Measurements from ENCODE around the gene PPP6R2.

Gene PPP6R2

DNA sequence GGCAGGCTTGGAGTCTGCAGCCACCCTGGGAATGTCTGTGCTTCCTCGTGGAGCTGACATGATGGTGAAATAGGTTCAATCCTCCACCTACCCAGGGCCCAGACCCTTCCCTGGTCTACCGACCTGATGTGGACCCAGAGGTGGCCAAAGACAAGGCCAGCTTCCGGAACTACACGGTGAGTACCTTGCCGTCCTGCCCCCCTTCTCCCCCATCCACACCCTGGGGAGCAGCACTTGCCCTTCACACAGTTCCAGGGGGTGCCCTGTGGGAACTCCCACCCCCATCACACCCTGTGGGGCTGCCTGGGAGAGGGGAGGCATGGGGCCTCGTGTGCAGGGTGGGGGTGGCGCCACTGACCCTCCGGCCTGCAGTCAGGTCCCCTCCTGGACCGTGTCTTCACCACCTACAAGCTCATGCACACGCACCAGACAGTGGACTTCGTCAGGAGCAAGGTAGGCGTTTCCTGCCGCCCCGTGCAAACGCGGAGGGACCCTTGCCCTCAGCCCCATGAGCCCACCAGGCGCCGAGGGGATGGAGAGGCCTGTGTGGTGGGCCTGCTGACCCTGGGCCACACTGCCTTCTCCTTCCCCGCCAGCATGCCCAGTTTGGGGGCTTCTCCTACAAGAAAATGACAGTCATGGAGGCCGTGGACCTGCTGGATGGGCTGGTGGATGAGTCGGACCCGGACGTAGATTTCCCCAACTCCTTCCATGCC is 144.3 kb downstream of the PPP6R2 start:
- H3K79me2 ChIP-seq (ENCODE audit: insufficient read depth, low read length): no peaks in the 10 kb centered on the region
- H3K9me3 ChIP-seq (ENCODE audit: insufficient read depth, low read depth, low read length): no peaks in the 10 kb centered on the region
- peaks cover 3% of the 10 kb centered on the region for H3K4me1 ChIP-seq (ENCODE audit: insufficient read depth, low read length, poor library complexity, severe bottlenecking)
- H3K9ac ChIP-seq (ENCODE audit: low read depth, low read length, poor library complexity, severe bottlenecking): no peak overlapping the region
- no peaks in the 10 kb centered on the region for H3F3A ChIP-seq (ENCODE audit: low read depth)
- H2AFZ ChIP-seq (ENCODE audit: low read length): no peak overlapping the region
- no peaks in the 10 kb centered on the region for H4K20me1 ChIP-seq (ENCODE audit: insufficient read depth, low read length, poor library complexity, severe bottlenecking)
- H3K4me3 ChIP-seq (ENCODE audit: low read length, poor library complexity, severe bottlenecking): no peak overlapping the region
- H3K4me2 ChIP-seq (ENCODE audit: low read depth, low read length, poor library complexity, severe bottlenecking): no peak overlapping the region
- TF ChIP-seq, protein P1, sequence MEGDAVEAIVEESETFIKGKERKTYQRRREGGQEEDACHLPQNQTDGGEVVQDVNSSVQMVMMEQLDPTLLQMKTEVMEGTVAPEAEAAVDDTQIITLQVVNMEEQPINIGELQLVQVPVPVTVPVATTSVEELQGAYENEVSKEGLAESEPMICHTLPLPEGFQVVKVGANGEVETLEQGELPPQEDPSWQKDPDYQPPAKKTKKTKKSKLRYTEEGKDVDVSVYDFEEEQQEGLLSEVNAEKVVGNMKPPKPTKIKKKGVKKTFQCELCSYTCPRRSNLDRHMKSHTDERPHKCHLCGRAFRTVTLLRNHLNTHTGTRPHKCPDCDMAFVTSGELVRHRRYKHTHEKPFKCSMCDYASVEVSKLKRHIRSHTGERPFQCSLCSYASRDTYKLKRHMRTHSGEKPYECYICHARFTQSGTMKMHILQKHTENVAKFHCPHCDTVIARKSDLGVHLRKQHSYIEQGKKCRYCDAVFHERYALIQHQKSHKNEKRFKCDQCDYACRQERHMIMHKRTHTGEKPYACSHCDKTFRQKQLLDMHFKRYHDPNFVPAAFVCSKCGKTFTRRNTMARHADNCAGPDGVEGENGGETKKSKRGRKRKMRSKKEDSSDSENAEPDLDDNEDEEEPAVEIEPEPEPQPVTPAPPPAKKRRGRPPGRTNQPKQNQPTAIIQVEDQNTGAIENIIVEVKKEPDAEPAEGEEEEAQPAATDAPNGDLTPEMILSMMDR (conservative IDR thresholded peaks at IDR 0.05; ENCODE audit: low read length): no peak
- no peak for TF ChIP-seq EZH2phosphoT487 (IDR thresholded peaks at IDR 0.05; ENCODE audit: borderline replicate concordance)
- H3K9me2 ChIP-seq (replicated peaks; ENCODE audit: low read depth, low read length): no peaks in the 10 kb centered on the region
- H3K36me3 ChIP-seq (ENCODE audit: insufficient read depth, low read length): no peaks in the 10 kb centered on the region
- no peaks in the 10 kb centered on the region for H3K27me3 ChIP-seq (ENCODE audit: insufficient read depth, low read length, poor library complexity, severe bottlenecking)

DNA sequence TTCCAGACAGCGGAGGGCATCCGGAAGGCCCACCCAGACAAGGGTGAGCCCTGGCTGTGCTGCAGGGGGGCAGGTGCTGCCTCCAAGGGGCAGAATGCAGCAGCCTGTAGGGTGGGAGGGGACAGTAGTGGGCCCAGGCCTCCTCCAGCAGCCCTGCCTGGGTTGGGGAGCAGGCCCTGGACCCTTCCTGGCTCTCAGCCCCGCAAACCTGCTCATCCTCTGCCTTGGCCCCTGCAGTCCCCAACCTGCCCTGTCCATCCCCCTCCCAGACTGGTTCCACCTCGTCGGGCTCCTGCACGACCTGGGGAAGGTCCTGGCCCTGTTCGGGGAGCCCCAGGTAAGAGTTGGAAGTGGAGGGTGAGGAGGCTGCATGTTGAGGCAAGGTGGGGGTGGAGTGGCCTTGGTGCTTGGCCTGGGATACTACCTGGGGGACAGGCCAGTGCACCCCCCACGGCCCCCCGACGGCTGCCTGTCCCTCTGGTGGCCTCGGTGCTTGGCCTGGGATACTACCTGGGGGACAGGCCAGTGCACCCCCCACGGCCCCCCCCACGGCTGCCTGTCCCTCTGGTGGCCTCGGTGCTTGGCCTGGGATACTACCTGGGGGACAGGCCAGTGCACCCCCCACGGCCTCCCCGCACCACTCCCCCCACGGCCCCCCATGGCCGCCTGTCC is 145.0 kb downstream of the PPP6R2 start:
- H3K4me3 ChIP-seq (ENCODE audit: low read length, poor library complexity, severe bottlenecking): no peak overlapping the region
- TF ChIP-seq, protein P1 (conservative IDR thresholded peaks at IDR 0.05; ENCODE audit: low read length): no peak
- no peaks in the 10 kb centered on the region for H3K36me3 ChIP-seq (ENCODE audit: insufficient read depth, low read length)
- peaks cover 3% of the 10 kb centered on the region for H3K4me1 ChIP-seq (ENCODE audit: insufficient read depth, low read length, poor library complexity, severe bottlenecking)
- no peaks in the 10 kb centered on the region for H3K9me3 ChIP-seq (ENCODE audit: insufficient read depth, low read depth, low read length)
- no peaks in the 10 kb centered on the region for H3F3A ChIP-seq (ENCODE audit: low read depth)
- H3K79me2 ChIP-seq (ENCODE audit: insufficient read depth, low read length): no peaks in the 10 kb centered on the region
- no peak overlapping the region for H3K9ac ChIP-seq (ENCODE audit: low read depth, low read length, poor library complexity, severe bottlenecking)
- no peaks in the 10 kb centered on the region for H3K27me3 ChIP-seq (ENCODE audit: insufficient read depth, low read length, poor library complexity, severe bottlenecking)
- no peaks in the 10 kb centered on the region for H3K9me2 ChIP-seq (replicated peaks; ENCODE audit: low read depth, low read length)
- H4K20me1 ChIP-seq (ENCODE audit: insufficient read depth, low read length, poor library complexity, severe bottlenecking): no peaks in the 10 kb centered on the region
- no peak overlapping the region for H3K4me2 ChIP-seq (ENCODE audit: low read depth, low read length, poor library complexity, severe bottlenecking)
- no peak overlapping the region for H2AFZ ChIP-seq (ENCODE audit: low read length)

DNA sequence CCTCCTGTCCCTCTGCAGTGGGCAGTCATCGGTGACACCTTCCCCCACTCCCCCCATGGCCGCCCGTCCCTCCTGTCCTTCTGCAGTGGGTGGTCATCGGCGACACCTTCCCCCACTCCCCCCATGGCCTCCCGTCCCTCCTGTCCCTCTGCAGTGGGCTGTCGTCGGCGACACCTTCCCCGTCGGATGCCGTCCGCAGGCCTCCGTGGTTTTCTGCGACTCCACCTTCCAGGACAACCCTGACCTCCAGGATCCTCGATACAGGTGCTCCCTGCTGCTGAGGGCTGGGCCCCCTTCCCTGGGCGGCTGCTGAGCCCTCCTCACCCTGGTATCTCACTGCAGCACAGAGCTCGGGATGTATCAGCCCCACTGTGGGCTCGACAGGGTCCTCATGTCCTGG is 145.8 kb downstream of the PPP6R2 start:
- H3K4me3 ChIP-seq (ENCODE audit: low read length, poor library complexity, severe bottlenecking): no peak overlapping the region
- no peak for TF ChIP-seq EZH2phosphoT487 (IDR thresholded peaks at IDR 0.05; ENCODE audit: borderline replicate concordance)
- TF ChIP-seq, protein P1 (conservative IDR thresholded peaks at IDR 0.05; ENCODE audit: low read length): no peak
- no peaks in the 10 kb centered on the region for H3K9me2 ChIP-seq (replicated peaks; ENCODE audit: low read depth, low read length)
- H2AFZ ChIP-seq (ENCODE audit: low read length): no peak overlapping the region
- no peaks in the 10 kb centered on the region for H3K36me3 ChIP-seq (ENCODE audit: insufficient read depth, low read length)
- H3K9me3 ChIP-seq (ENCODE audit: insufficient read depth, low read depth, low read length): no peaks in the 10 kb centered on the region
- H3F3A ChIP-seq (ENCODE audit: low read depth): no peaks in the 10 kb centered on the region
- H4K20me1 ChIP-seq (ENCODE audit: insufficient read depth, low read length, poor library complexity, severe bottlenecking): no peaks in the 10 kb centered on the region
- H3K9ac ChIP-seq (ENCODE audit: low read depth, low read length, poor library complexity, severe bottlenecking): no peak overlapping the region
- peaks cover 3% of the 10 kb centered on the region for H3K4me1 ChIP-seq (ENCODE audit: insufficient read depth, low read length, poor library complexity, severe bottlenecking)
- no peaks in the 10 kb centered on the region for H3K79me2 ChIP-seq (ENCODE audit: insufficient read depth, low read length)
- H3K27me3 ChIP-seq (ENCODE audit: insufficient read depth, low read length, poor library complexity, severe bottlenecking): no peaks in the 10 kb centered on the region
- H3K4me2 ChIP-seq (ENCODE audit: low read depth, low read length, poor library complexity, severe bottlenecking): no peak overlapping the region

Measured in Loucy (cell line).